Activated T-cell treated with anti-CD3 and anti-CD28 coated beads, Interleukin-2, amount 50 U/mL, for 72 hours (primary cell): Measurements from ENCODE around the gene HBQ1. TPM values are rescaled to one million over a fixed set of nuclear protein-coding genes. Genes with fewer than 3 reads are reported as not detected.
"Not testable (repeated sequence)": the region's sequence is repeated elsewhere in the genome, so short reads cannot be mapped to it uniquely, and the experiment has no call there.

ENCODE experiments used
- ATAC-seq, 2 donors: fragments of 150-1000 bp; cut with Tn5 transposase; replicated peaks in 1 of 2; 2 replicates each; pipeline ENCODE4 v1.10.0; 2021; ENCODE audit warnings: moderate library complexity in 2 of 2, mild to moderate bottlenecking in 1 of 2
- DNase-seq, 2 donors: peaks; one replicate each; pipeline ENCODE4 v3.0.0; 2021 to 2022; ENCODE audit warnings: mixed read lengths in 1 of 2
- H3K27ac Mint-ChIP-seq: one replicate; pipeline ENCODE4 v1.8.0; 2022; ENCODE audit warnings: mild to moderate bottlenecking, moderate library complexity, mixed read lengths
- H3K27me3 Mint-ChIP-seq: one replicate; pipeline ENCODE4 v1.8.0; 2022; ENCODE audit warnings: low read depth, mixed read lengths
- H3K36me3 Mint-ChIP-seq, 2 donors: one replicate each; pipeline ENCODE4 v1.8.0; 2022; ENCODE audit warnings: mixed read lengths in 2 of 2, mild to moderate bottlenecking in 1 of 2; ENCODE audit not compliant: insufficient read depth in 2 of 2
- H3K4me1 Mint-ChIP-seq: one replicate; pipeline ENCODE4 v1.8.0; 2022; ENCODE audit warnings: low read depth, mixed read lengths
- H3K4me3 Mint-ChIP-seq, 2 donors: one replicate each; pipeline ENCODE4 v1.8.0; 2022; ENCODE audit warnings: mild to moderate bottlenecking in 2 of 2, mixed read lengths in 2 of 2, moderate library complexity in 2 of 2
- H3K9me3 Mint-ChIP-seq, 2 donors: one replicate each; pipeline ENCODE4 v1.8.0; 2022; ENCODE audit warnings: mixed read lengths in 2 of 2
- total RNA-seq, 2 donors: library from RNA; stranded (reverse); gene quantifications; one replicate each; pipeline ENCODE4 v1.2.3, GENCODE V29; 2022

HBQ1 gene
- total RNA-seq, 2 donors from 2014 or later, result not detected

DNA sequence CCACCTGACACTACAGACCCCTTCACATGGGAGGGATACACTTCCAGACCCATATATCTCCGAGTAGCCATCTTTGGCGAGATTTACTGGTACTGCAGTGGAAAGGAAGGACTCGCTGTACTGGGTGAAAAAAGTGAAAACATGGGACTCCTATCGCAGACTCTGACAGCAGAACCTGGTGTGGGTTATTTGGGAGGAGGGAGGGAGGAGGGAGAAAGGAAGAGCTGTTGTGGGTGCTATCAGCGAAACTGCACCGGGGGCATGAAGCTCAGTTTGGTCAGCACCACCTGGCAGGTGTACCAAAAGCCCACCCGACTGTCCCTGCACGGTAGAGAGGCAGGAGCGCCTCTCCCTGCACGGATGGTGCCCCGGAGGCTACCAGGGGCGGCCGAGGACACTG lies 5.0 kb downstream of the HBQ1 start:
- DNase-seq, result no peak
- peaks cover 3 to 17% of the 10 kb centered on the region in 2 donors for H3K36me3 Mint-ChIP-seq
- H3K9me3 Mint-ChIP-seq, result no peaks in the 10 kb centered on the region
- H3K4me1 Mint-ChIP-seq, result no peaks in the 10 kb centered on the region
- H3K4me3 Mint-ChIP-seq, result no peak overlapping the region
- H3K27me3 Mint-ChIP-seq, result no peaks in the 10 kb centered on the region
- no peak overlapping the region for H3K27ac Mint-ChIP-seq
- no peak for ATAC-seq

DNA sequence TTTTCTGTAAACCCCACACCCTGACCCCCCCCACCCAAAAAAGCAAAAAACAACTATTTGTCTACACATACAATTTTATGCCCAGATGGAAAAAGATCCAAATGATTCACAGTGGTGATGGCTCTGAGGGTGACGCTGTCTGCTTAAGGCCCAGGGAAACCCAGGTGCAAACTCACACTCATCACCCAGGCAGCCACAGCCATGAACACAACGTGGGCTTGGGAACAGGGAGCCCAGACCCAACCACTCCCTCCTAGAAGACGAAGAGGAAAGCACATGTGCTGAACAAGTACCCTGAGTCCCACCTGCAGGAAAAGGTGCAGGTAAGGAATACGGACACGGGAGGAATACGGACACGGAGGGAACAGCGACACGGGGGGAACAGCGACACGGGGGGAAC lies 5.4 kb downstream of the HBQ1 start:
- ATAC-seq (no peak), DNase-seq (no peak)
- H3K4me1 Mint-ChIP-seq, result no peaks in the 10 kb centered on the region
- no peak overlapping the region for H3K27ac Mint-ChIP-seq
- H3K4me3 Mint-ChIP-seq, result no peak overlapping the region
- H3K36me3 Mint-ChIP-seq, result peaks cover 3 to 17% of the 10 kb centered on the region in 2 donors
- no peaks in the 10 kb centered on the region for H3K9me3 Mint-ChIP-seq
- H3K27me3 Mint-ChIP-seq, result no peaks in the 10 kb centered on the region

DNA sequence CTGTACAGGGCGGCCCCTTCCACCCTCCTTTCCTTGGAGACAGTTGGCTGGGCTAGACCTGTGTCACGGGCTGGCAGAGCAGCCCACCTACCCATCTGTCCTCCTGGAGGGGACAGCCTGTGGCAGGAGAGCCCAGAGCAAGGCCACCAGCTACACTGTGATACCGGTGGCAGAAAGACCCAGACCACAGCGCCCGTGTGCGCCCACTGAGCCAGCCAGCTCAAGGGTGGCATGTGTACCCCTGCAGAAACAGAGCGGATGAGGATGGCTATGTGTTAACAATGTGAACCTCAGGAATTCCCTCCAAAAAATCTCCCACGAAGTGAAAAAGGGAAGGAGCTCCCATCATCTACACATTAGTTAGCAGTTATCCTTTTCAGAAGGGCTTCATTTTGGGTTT lies 7.1 kb downstream of the HBQ1 start:
- ATAC-seq, result no peak
- H3K4me1 Mint-ChIP-seq, result no peaks in the 10 kb centered on the region
- no peak overlapping the region for H3K4me3 Mint-ChIP-seq
- no peak for DNase-seq
- H3K9me3 Mint-ChIP-seq, result no peaks in the 10 kb centered on the region
- no peaks in the 10 kb centered on the region for H3K27me3 Mint-ChIP-seq
- H3K27ac Mint-ChIP-seq, result no peak overlapping the region
- H3K36me3 Mint-ChIP-seq, result peaks cover 3 to 21% of the 10 kb centered on the region in 2 donors

DNA sequence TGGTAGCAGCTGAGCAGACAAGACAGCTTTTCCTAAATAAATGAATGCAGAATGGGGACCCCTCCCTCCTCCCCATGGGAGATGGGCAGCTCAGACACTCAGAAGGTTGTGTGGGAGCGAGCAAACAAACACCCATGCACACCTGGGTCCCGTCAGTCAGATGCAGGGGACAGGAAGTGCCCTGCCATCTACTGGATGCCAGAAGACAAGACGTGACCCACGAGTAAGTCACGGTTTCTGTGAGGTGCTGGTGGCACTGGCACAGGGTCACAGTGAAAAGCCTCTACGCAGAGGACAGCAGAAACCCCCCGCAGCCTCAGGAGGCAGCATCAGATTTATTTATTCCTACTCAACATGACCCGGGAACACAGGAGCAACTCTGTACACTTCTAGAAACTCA lies 8.4 kb downstream of the HBQ1 start:
- H3K9me3 Mint-ChIP-seq, result no peaks in the 10 kb centered on the region
- H3K27ac Mint-ChIP-seq, result peak overlapping the region; percentile 60
- no peak overlapping the region for H3K4me3 Mint-ChIP-seq
- H3K36me3 Mint-ChIP-seq, result peaks cover 3 to 29% of the 10 kb centered on the region in 2 donors
- H3K4me1 Mint-ChIP-seq, result no peaks in the 10 kb centered on the region
- DNase-seq, result peak; percentile 27 to 28
- no peaks in the 10 kb centered on the region for H3K27me3 Mint-ChIP-seq
- ATAC-seq, result peak; percentile 60 to 78

DNA sequence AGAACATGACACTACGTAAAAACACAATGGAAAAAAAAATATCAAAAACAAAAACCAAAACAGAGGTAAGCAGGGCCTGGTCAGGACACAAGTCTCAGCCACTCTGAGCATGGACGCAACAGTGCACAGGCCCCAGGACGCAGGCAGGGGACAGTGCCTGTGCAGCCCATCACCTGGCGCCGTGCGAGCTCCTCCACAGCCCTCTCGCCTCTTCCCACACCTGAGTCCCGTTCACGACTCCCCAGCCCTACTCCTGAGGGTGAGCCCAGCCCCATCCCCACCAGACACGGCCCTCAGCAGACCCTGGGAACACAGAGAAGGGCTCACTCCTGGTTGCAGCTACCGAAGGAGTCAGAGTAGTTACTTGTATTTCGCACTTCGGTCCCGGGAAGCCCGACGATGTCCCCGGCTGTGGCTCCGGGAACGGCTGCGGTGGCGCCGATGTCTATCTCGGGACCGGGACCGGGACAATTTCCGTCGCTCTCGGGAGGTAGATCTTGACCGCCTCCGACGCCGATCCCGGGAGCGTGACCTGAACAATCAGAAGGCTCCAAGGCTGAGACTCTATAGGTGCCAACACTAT lies 9.4 kb downstream of the HBQ1 start:
- Mint-ChIP-seq H3K9me3 (no peaks in the 10 kb centered on the region), H3K27ac (no peak overlapping the region), H3K36me3 (peaks cover 3 to 29% of the 10 kb centered on the region in 2 donors), H3K4me3 (no peak overlapping the region), H3K4me1 (no peaks in the 10 kb centered on the region), H3K27me3 (no peaks in the 10 kb centered on the region)
- ATAC-seq, result no peak
- no peak for DNase-seq

DNA sequence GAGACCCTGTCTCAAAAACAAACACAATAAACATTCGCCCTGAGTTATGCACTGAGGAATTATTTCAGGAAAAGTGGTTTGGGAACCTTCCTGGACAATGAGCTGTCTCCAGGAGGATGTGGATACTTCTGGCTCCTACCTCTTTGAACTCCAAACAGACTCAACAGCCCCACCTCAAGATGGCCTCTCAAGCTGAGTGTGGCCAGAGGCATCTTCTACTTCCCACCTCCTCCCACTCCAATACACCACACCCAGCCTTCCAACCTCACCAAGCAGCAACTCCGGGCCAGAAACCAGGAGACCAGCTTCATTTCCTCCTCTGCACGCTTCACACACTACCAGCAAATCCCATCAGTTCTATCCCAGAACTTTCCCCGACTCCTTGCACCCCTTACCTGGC lies 11.6 kb downstream of the HBQ1 start:
- Mint-ChIP-seq H3K27me3 (no peaks in the 10 kb centered on the region), H3K36me3 (peaks cover 3 to 24% of the 10 kb centered on the region in 2 donors), H3K27ac (peak overlapping the region; percentile 10), H3K4me1 (no peaks in the 10 kb centered on the region), H3K9me3 (no peaks in the 10 kb centered on the region), H3K4me3 (no peak overlapping the region)
- ATAC-seq (no peak), DNase-seq (no peak)

DNA sequence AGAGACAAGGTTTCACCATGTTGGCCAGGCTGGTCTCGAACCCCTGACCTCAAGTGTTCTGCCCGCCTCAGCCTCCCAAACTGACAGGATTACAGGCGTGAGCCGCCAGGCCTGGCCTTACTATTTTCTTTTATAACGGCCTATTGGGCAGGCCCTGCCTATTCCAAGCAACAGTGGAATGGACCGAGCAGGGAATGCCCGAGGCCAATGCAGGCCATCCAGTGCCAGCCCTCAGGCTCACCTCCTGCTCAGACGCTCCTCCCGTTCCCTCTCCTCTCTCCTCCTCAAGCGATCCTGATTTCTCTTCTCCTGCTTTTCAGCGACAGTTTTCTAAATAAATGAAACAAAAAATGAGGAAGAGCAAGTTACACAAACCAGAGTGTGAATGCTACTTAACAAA lies 12.4 kb downstream of the HBQ1 start:
- no peaks in the 10 kb centered on the region for H3K4me1 Mint-ChIP-seq
- no peaks in the 10 kb centered on the region for H3K27me3 Mint-ChIP-seq
- H3K27ac Mint-ChIP-seq, result no peak overlapping the region
- H3K4me3 Mint-ChIP-seq, result no peak overlapping the region
- DNase-seq, result no peak
- no peak for ATAC-seq
- peaks cover 3 to 20% of the 10 kb centered on the region in 2 donors for H3K36me3 Mint-ChIP-seq
- no peaks in the 10 kb centered on the region for H3K9me3 Mint-ChIP-seq

DNA sequence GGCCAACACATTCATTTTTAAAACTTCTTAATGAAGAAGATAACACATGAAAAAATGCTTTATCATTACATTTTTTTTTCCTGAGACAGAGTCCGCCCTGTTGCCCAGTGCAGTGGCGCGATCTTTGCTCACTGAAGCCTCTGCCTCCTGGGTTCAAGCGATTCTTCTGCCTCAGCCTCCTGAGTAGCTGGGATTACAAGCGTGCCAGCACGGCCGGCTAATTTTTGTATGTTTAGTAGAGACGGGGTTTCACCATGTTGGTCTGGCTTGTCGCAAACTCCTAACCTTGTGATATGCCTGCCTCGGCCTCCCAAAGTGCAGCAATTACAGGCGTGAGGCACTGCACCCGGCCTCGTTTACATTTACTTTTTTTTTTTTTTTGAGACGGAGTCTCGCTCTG lies 13.2 kb downstream of the HBQ1 start:
- Mint-ChIP-seq H3K27ac (no peak overlapping the region), H3K4me1 (no peaks in the 10 kb centered on the region), H3K9me3 (no peaks in the 10 kb centered on the region), H3K4me3 (no peak overlapping the region), H3K27me3 (no peaks in the 10 kb centered on the region), H3K36me3 (peaks cover 3 to 19% of the 10 kb centered on the region in 2 donors)
- DNase-seq (no peak), ATAC-seq (no peak)

DNA sequence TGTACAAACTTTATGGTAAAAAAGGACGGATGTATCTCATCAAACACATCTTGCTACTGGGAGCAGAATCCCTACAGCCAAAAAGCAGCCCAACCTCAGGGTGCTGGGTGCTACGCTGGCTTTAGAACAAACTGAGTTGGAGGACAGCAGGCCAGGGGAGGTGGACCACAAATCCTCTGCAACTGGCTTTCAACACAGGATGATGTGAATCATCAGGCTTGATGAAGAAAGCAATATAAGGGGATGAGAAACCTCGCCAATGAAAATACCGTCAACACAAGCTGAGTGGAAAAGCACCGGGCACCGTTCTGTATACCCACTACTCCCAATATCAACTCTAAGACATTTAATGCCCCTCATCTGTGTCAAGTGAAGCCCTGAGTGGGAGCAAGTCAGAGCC lies 14.3 kb downstream of the HBQ1 start:
- H3K4me1 Mint-ChIP-seq, result no peaks in the 10 kb centered on the region
- H3K27ac Mint-ChIP-seq, result no peak overlapping the region
- no peak for ATAC-seq
- H3K4me3 Mint-ChIP-seq, result no peak overlapping the region
- H3K9me3 Mint-ChIP-seq, result no peaks in the 10 kb centered on the region
- H3K36me3 Mint-ChIP-seq, result peaks cover 0 to 15% of the 10 kb centered on the region in 2 donors
- no peaks in the 10 kb centered on the region for H3K27me3 Mint-ChIP-seq
- no peak for DNase-seq

DNA sequence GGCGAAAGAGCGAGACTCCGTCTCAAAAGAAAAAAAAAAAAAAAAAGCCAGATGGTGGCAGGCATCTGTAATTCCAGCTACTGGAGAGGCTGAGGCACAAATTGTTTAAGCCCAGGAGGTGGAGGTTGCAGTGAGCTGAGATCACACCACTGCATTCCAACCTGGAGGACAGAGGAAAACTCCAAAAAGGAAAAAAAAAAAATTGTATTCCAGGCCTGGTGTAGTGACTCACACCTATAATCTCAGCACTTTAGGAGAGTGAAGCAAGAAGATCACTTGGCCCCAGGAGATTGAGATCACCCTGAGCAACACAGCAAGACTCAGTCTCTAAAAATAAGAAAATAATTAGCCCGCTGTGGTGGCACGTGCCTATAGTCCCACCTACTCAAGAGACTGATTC lies 20.1 kb downstream of the HBQ1 start:
- H3K4me3 Mint-ChIP-seq, result no peak overlapping the region
- ATAC-seq, result no peak
- H3K9me3 Mint-ChIP-seq, result no peaks in the 10 kb centered on the region
- no peak overlapping the region for H3K27ac Mint-ChIP-seq
- no peaks in the 10 kb centered on the region for H3K4me1 Mint-ChIP-seq
- no peaks in the 10 kb centered on the region for H3K27me3 Mint-ChIP-seq
- DNase-seq, result no peak
- H3K36me3 Mint-ChIP-seq, result peaks cover 4 to 13% of the 10 kb centered on the region in 2 donors

DNA sequence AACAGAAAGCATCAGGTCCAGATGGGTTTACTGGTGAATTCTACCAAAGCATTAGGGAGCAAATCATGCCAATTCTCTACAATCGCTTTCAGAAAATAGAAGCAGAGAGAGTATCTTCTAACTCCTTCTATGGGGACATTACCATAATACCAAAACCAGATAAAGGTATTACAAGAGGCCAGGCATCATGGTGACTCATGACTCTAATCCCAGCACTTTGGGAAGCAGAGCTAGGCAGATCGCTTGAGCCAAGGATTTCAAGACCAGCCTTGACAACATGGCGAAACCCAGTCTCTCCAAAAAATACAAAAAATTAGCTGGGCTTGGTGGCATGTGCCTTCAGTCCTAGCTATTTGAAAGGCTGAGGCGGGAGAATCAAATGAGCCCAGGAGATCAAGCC lies 23.0 kb downstream of the HBQ1 start:
- Mint-ChIP-seq H3K4me3 (no peak overlapping the region), H3K27ac (no peak overlapping the region), H3K27me3 (no peaks in the 10 kb centered on the region), H3K9me3 (no peaks in the 10 kb centered on the region), H3K4me1 (no peaks in the 10 kb centered on the region), H3K36me3 (peaks cover 9 to 21% of the 10 kb centered on the region in 2 donors)
- DNase-seq (no peak), ATAC-seq (no peak)

DNA sequence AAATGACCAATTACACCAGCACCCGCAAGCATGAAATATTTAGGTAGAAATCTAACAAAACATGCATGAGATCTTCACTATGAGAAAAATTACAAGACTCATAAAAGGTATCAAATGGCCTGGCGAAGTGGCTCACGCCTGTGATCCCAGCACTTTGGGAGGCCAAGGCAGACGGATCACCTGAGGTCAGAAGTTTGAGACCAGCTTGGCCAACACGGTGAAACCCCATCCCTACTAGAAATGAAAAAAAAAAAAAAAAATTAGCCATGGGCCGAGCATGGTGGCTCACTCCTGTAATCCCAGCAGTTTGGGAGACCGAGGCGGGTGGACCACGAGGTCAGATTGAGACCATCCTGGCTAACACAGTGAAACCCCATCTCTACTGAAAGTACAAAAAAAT lies 23.8 kb downstream of the HBQ1 start:
- ATAC-seq, H3K4me1 Mint-ChIP-seq, H3K4me3 Mint-ChIP-seq, H3K27ac Mint-ChIP-seq, H3K27me3 Mint-ChIP-seq, H3K9me3 Mint-ChIP-seq, DNase-seq: not testable (repeated sequence)
- peaks cover 9 to 23% of the 10 kb centered on the region in 2 donors for H3K36me3 Mint-ChIP-seq

DNA sequence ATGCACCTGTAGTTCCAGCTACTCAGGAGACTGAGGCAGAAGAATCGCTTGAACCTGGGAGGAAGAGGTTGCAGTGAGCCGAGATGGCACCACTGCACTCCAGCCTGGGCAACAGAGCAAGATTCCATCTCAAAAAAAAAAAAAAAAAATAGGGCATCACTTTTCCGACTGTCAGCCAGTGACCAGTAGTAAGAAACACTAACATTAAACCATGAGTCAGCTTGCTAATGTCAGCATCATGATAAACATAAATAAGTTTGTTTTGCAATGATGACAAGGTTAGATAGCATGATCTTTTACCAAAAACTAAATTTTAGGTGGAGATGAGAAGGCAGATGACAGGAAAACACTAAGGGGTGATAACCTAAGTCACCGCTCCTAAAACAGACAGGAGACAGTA lies 29.1 kb downstream of the HBQ1 start:
- ATAC-seq, H3K9me3 Mint-ChIP-seq, H3K27ac Mint-ChIP-seq, DNase-seq, H3K27me3 Mint-ChIP-seq, H3K4me3 Mint-ChIP-seq, H3K4me1 Mint-ChIP-seq: not testable (repeated sequence)
- H3K36me3 Mint-ChIP-seq, result peaks cover 6 to 15% of the 10 kb centered on the region in 2 donors

DNA sequence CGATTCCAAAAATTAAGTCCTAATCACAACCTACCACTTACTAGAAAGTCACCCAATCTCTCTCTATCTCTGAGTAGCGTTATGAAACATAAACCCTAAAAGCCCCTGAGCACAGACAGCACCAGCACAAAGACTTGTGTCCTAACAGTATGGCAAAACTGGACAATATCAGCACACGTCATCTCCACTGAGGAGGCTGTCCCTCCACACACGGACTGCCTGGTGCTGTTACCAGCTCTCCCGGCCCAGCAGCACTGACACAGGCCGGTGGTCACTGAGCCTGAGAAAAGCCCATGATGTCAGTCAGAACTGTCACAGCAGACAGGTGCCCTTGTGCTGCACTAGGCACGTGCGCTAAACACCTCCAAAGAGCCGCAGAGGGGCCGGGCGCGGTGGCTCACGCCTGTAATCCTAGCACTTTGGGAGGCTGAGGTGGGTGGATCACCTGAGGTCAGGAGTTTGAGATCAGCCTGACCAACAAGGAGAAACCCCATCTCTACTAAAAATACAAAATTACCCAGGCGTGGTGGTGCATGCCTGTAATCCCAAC lies 31.4 kb downstream of the HBQ1 start:
- Mint-ChIP-seq H3K27ac (peak overlapping the region; percentile 57), H3K36me3 (peaks cover 2 to 10% of the 10 kb centered on the region in 2 donors)
- not testable (repeated sequence) for H3K4me1 Mint-ChIP-seq, H3K4me3 Mint-ChIP-seq, H3K9me3 Mint-ChIP-seq, ATAC-seq, DNase-seq, H3K27me3 Mint-ChIP-seq
